CD4-positive, alpha-beta T cell treated with Interleukin-4 for 4 hours (primary cell): Measurements from ENCODE around the gene EXOC3L4.

Experiments used
- DNase-seq: peaks from one replicate; pipeline ENCODE4 v3.0.0-alpha.2; 2020

EXOC3L4 gene

GRCh38 chr14:103093856-103094405 is 594 bp upstream of the EXOC3L4 start:
- no peak for DNase-seq

- DNase-seq, result no peak
These were observed 769 bp downstream of the EXOC3L4 start for GRCh38 chr14:103095210-103095778.

DNA sequence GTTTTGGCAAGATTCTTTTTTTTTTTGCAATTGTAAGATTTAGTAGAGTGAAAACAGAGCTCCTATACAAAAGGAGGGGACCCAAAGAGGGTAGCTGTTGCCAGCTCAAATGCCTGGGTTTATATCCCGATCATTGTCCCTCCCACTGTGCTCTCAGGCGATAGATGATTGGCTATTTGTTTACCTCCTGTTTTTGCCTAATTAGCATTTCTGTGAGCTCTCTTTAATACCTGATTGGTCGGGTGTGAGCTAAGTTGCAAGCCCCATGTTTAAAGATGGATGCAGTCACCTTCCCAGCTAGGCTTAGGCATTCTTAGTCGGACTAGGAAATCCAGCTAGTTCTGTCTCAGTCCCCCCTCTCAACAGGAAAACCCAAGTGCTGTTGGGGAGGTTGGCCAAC is 1.9 kb downstream of the EXOC3L4 start:
- DNase-seq, result no peak

DNA sequence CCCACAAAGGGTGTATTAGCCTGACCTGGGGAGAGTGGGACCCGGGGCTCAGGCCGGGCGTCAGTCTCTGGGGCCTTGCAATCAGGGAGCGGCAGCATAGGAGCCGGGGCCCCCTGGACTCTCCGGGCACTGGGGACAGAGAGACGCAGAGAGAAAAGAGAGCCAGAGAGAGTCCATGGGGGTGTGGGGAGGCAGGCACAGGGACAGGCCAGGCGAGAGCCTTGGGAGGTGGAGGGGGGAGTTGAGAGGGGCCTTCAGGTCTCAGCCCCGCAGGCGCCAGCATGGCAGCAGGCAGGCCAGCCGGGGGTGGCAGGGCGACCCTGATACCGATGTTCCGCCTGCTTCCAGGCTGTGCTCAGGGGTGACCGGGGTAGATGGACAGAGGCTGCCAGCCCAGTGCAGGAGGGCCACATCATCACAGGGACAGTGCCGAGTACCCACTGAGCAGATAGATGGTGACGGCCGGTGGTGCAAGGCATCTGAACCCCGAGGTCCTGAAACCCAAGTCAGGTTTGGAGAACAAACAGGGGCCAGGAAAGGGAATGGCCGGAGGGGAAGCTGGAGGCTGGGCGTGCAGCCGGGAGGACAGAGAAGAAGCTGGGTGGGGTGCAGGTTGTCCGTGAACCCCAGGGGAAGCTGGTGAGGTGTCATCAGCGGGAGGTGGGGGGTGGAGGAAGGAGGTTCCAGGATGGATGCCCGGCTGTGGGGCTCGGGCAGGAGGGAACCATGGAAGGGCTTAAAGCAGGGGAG is 2.9 kb downstream of the EXOC3L4 start:
- no peak for DNase-seq

DNA sequence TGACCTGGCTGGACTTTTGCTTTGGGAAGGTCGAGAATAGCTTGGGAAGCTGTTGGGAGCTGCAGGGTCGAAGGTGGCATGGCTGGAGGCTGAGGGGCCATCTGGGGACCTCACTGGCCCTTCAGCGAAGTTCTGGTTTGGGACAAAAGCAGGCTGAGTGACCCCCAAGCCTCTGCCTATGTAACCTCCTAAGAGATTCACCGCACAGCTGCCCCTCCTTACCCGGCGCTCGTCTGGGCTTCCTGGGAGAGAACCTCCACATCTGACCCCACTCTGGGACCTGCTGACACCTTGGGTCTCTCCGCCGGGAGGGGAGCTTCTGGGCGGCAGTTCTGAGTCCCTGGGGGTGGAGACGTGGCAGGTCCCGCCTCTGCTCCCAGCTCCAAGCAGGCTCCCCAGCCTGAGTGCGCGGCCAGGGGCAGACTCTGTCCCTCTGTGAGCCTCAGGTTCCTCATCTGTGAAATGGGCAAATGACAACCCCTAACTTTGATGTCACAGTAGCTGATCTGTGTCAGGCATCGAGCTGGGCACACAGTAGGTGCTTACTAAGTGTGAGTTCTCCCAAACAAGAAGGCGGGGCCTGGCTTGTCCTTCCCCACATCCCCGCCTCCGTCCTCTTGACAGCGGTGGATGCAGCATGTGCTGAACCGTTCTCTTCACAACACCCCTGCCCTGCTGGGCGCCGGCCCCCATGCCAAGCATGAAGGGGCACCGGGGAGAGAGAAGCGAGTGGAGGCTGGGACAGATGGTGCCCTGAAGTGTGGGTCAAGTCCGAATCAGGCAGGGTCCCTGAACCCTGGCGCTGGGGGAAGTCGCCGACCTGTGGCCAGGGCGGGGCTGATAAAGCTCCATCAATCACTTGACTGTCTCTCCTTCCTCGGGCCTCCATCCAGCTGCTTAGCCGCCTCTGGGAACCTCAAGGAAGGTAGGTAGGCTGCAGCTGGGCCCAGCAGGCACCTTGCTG is 3.8 kb downstream of the EXOC3L4 start:
- DNase-seq, result no peak

DNA sequence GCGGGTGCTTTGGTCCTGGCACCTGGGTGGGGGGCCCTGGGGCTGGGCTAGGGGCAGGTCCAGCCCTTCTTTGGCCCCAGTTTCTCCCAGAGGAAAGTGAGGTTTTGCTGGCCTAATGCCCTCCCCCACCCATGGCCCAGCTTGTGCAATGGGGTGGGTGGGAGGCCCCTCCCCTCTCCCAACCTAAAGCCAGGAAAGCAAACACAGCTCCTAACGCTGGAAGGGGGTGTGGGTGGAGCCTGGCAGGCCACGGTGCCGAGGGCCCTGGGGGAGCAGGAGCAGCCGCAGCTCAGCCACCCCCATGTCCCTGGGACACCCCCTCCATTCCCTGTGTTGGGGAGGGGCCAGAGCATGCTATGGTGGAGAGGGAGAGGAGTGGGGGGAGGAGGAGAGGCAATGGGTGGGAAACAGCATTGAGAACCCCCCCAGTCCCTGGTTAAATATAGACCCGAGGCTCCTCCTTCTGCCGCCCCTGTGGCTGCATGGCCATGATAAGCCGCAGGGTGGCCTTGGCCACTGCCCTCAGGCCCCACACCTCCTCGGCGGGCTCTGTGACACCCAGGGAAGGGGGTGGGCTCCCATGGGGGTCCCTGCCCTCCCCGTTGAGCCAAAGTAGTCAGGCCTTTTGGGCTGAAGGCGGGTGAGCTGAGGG is 4.7 kb downstream of the EXOC3L4 start:
- no peak for DNase-seq

GRCh38 chr14:103099733-103100280 is 5.3 kb downstream of the EXOC3L4 start:
- no peak for DNase-seq

DNA sequence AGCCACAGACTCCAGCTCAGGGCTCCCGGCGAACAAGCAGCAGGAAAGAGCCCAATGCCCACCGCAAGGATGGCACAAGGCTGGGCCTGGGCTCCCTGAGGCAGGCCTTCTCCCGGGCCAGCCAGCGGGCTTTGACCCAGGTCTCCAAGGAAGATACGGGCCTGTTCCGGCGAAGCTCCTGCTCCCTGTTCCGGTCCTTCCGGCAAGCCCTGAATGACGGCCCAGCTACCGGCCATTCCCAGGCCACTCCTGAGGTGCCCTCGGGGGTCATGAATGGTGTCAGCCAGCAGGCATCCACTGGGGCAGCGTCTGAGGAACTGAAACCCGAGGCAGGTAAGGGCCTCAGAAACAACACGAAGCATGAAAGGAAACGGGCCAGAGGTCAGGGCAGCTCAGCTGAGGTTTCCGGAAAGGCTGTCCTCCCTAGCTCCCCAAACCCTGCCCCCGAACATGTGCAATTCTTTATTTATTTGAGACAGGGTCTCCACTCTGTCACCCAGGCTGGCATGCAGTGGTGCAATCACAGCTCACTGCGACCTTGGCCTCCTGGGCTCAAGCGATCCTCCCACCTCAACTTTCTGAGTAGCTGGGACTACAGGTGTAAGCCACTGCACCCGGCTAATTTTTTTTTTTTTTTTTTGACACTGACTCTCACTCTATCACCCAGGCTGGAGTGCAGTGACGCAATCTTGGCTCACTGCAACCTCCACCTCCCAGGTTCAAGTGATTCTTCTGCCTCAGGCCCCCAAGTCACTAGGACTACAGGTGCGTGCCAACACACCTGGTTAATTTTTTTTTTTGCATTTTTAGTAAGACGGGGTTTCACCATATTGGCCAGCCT is 6.0 kb downstream of the EXOC3L4 start:
- DNase-seq, result no peak

GRCh38 chr14:103101257-103101962 is 6.9 kb downstream of the EXOC3L4 start:
- DNase-seq, result no peak

DNA sequence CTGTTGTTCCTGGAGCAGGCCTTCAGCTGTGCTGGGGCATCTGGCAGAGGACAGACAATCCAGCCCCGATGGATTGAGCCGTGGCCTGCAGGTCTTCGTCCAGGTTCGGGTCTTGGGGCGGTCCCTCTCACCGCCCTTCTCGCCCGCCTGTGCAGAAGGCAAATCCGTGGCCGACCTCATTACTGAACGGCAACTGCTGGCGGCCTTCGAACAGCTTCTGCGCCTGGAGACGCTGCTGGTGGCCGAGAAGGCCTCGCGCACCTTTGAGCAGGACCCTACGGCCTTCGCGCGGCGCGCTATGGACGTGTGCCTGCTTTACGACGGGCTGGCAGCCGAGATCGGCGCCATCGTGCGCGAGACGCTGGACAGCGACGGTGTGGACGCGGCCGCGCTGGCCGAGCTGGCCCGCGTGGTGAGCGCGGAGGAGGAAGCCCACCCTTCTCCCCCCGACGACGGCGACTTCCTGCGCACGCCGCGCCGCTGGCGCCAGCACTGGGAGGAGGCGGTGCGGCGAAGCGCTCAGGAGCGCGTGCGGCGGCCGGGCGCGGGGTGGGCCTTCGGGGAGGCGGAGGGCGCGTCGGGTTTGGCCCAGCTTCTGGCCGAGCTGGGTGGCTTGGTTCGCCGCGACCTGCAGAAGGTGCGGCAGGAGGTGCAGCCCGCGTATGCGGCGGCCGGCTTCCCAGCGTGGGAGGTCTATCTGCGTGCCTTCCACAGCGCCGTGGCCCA is 7.6 kb downstream of the EXOC3L4 start:
- DNase-seq, result no peak

GRCh38 chr14:103102689-103103260 is 8.2 kb downstream of the EXOC3L4 start:
- no peak for DNase-seq

- DNase-seq, result no peak
These were observed 9.2 kb downstream of the EXOC3L4 start for GRCh38 chr14:103103461-103104388.

DNA sequence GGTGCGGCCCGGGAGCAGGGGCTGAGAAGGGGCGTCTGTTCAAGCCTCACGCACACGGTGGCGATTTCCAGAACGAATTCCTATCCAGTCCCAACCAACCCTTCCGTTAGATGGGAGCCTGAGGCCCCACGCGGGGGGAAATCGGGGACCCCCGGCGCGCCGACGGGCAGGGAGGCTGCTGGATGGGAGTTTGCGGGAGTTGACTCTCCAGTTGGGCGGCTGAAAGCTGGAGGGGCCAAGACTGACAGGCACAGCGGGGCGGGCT is 9.8 kb downstream of the EXOC3L4 start:
- no peak for DNase-seq

DNA sequence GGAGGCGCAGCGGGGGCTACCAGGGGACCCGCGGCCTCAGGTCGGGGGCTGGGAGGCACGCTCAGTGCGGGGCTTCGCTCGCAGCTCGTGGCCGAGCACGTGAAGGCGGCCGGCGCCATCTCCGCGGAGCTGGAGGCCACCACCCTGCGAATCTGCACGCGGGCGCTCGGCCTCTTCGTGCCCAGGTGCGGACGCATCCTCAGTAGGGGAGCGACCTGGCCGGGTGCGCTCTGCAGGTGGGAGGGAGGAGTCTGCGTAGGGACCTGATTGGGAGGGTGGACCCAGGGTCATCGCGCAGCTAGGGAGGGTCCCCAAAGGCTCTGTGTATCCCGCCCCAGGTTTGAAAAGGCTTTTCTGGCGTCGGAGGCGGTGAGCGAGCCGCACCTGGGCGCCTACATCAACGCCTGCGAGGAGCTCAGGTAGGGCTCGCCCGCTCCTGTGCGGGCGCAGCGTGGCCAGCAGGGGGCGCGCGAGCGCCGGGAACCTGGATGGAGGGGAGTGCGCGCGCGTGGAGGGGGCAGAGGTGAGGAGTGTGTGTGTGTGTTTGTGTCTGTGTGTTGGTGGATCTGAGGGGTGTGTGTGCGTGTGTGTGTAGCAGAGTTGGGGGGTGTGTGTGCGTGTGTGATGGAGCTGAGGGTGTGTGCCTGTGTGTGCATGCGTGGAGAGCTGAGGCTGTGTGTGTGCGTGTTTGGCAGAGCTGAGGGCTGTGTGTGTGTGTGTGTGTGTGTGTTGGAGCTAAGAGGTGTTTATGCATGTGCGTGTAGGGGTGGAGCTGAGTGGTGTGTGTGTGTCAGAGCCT is 10.3 kb downstream of the EXOC3L4 start:
- DNase-seq, result peak; percentile 58

DNA sequence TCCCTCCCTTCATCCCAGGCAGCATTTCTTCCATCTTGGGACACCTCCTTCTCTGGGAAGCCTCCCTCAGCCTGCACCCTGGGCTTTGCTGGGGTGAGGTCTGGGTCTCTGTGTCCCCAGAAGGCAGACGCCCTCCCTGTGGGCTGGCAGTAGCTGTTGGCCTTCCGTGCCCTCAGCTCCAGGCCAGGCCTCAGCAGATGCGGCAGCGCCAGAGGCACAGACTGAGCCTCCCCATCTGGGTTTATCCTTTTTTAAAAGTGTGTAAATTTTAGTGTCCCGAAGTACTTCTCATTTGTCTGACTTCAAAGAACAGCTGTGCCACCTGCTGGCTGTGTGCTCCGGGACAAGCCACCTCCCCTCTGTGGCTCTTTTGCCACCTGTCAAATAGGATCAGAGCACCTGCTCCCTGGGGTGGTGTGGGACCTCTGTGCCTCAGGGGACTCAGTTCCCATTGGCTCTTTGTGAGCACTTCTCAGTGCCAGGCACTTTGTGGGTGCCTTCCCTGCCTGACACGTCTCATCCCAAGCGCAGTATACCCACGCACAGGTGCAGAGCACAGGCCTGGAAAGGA is 11.1 kb downstream of the EXOC3L4 start:
- no peak for DNase-seq

DNA sequence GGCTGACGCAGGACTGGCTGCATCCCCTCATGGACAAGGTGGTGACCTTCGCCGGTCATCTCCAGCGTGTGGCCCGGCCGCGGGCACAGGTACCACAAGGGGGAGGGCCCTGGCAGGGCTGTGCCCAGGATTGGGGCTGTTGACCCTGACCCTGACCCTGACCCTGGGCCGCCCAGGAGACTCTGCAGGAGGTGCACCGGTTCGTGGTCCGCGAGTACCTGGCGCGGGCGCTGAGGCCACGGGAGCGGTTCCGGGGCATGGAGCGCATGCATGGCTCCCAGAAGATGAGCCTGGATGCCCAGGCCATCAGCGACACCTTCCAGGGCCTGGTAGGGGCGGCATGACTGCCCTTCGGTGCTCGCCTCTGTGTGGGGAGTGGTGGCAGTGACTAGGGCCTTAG is 12.9 kb downstream of the EXOC3L4 start:
- no peak for DNase-seq

DNA sequence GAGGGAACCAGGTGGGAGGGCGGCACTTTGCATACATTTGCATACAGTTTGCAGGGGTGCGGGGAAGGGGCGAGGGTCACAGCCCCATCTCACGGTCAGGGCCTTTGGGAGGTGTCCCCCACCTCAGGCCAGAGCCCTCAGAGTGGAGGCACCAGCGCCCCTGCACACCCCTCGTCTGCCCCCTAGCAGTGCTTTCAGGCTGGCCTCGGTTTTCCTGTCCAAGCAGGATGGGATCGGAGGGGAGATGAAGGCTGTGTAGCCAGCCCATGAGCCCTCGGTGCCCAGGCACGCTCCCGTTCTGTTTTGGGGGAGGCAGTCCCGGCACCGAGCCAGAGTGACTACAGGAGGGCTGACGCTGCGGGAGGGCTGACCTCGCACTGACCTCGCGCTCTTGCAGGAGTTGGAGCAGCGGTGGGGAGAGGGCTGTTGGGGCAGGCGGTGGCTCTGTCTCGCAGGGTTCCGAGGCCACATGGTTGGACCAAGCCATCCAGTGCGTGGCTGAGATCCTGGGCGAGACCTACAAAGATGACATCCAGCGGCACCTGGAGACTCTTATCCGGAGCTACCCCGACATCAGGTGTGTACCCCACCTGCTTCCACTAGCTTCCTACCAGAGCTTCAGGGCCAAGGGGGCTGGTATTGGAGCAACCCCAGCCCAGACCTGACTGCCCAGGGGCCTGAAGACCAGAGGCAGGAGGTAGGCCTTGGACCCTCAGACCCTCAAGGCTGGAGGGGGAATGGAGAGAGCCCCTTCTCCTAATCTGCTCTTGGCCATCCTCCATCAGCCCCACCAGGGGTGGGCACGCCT is 13.6 kb downstream of the EXOC3L4 start:
- DNase-seq, result no peak
